ENCODE data around the gene ZNF613. TPM values are rescaled to one million over a fixed set of nuclear protein-coding genes. Genes with fewer than 3 reads are reported as not detected.
"Not testable (repeated sequence)": the region's sequence is repeated elsewhere in the genome, so short reads cannot be mapped to it uniquely, and the experiment has no call there.

The ZNF613 gene
- total RNA-seq, 1 donor from 2014 or later, result 6.8 TPM

- peak; percentile 58 for FAIRE-seq
These were observed 36.0 kb upstream of the ZNF613 start for GRCh38 chr19:51891193-51891747.

GRCh38 chr19:51901860-51902259 is 25.4 kb upstream of the ZNF613 start:
- Histone ChIP-seq H3K4me3 (ENCODE audit: low read depth, low read length) (no peak overlapping the region), H3K36me3 (ENCODE audit: control insufficient read depth, insufficient read depth, low read length) (peaks cover 9% of the 10 kb centered on the region), H3K27me3 (ENCODE audit: control insufficient read depth, insufficient read depth, low read length) (no peaks in the 10 kb centered on the region)
- no peak for TF ChIP-seq CTCF (IDR thresholded peaks at IDR 0.05; ENCODE audit: insufficient read depth, low read length, severe bottlenecking)
- DNase-seq (ENCODE audit: low read depth) (no peak), FAIRE-seq (no peak)

More at GRCh38 chr19:51891193-51891747, 36.0 kb upstream of the ZNF613 start:
- Histone ChIP-seq H3K4me3 (ENCODE audit: low read depth, low read length) (no peak overlapping the region), H3K36me3 (ENCODE audit: control insufficient read depth, insufficient read depth, low read length) (peaks cover 32% of the 10 kb centered on the region), H3K27me3 (ENCODE audit: control insufficient read depth, insufficient read depth, low read length) (no peaks in the 10 kb centered on the region)
- TF ChIP-seq CTCF (IDR thresholded peaks at IDR 0.05; ENCODE audit: insufficient read depth, low read length, severe bottlenecking), result no peak
- DNase-seq (ENCODE audit: low read depth), result no peak

- FAIRE-seq, result no peak
- Histone ChIP-seq H3K36me3 (ENCODE audit: control insufficient read depth, insufficient read depth, low read length) (peaks cover 8% of the 10 kb centered on the region), H3K27me3 (ENCODE audit: control insufficient read depth, insufficient read depth, low read length) (no peaks in the 10 kb centered on the region), H3K4me3 (ENCODE audit: low read depth, low read length) (no peak overlapping the region)
- DNase-seq (ENCODE audit: low read depth), result no peak
- TF ChIP-seq CTCF (IDR thresholded peaks at IDR 0.05; ENCODE audit: insufficient read depth, low read length, severe bottlenecking), result no peak
These were observed 24.1 kb upstream of the ZNF613 start for GRCh38 chr19:51903192-51903591.

GRCh38 chr19:51904331-51905165 is 22.7 kb upstream of the ZNF613 start, which contains the start of gene ZNF649:
Gene ZNF649, minus strand, starts transcription at chr19:51905017. Its CDS starts 4,910 bp downstream, at chr19:51900107.
- Histone ChIP-seq H3K36me3 (ENCODE audit: control insufficient read depth, insufficient read depth, low read length) (peaks cover under 1% of the 10 kb centered on the region), H3K4me3 (ENCODE audit: low read depth, low read length) (peak within 1 kb of the TSS; percentile 56), H3K27me3 (ENCODE audit: control insufficient read depth, insufficient read depth, low read length) (no peaks in the 10 kb centered on the region)
- DNase-seq (ENCODE audit: low read depth) (peak; percentile 74), FAIRE-seq (no peak)
- TF ChIP-seq CTCF (IDR thresholded peaks at IDR 0.05; ENCODE audit: insufficient read depth, low read length, severe bottlenecking), result peak; percentile 3

GRCh38 chr19:51905206-51905605 is 22.1 kb upstream of the ZNF613 start:
- no peak for FAIRE-seq
- no peak for TF ChIP-seq CTCF (IDR thresholded peaks at IDR 0.05; ENCODE audit: insufficient read depth, low read length, severe bottlenecking)
- H3K4me3 ChIP-seq (ENCODE audit: low read depth, low read length), result no peak overlapping the region
- no peaks in the 10 kb centered on the region for H3K27me3 ChIP-seq (ENCODE audit: control insufficient read depth, insufficient read depth, low read length)
- H3K36me3 ChIP-seq (ENCODE audit: control insufficient read depth, insufficient read depth, low read length), result no peaks in the 10 kb centered on the region
- no peak for DNase-seq (ENCODE audit: low read depth)

GRCh38 chr19:51905639-51906038 is 21.6 kb upstream of the ZNF613 start:
- not testable (repeated sequence) for FAIRE-seq

GRCh38 chr19:51906108-51906507 is 21.2 kb upstream of the ZNF613 start:
- not testable (repeated sequence) for DNase-seq (ENCODE audit: low read depth); H3K36me3 ChIP-seq (ENCODE audit: control insufficient read depth, insufficient read depth, low read length); FAIRE-seq; H3K27me3 ChIP-seq (ENCODE audit: control insufficient read depth, insufficient read depth, low read length); H3K4me3 ChIP-seq (ENCODE audit: low read depth, low read length)

More at GRCh38 chr19:51905639-51906038, 21.6 kb upstream of the ZNF613 start:
- not testable (repeated sequence) for H3K36me3 ChIP-seq (ENCODE audit: control insufficient read depth, insufficient read depth, low read length); DNase-seq (ENCODE audit: low read depth); H3K4me3 ChIP-seq (ENCODE audit: low read depth, low read length); H3K27me3 ChIP-seq (ENCODE audit: control insufficient read depth, insufficient read depth, low read length)

- not testable (repeated sequence) for H3K4me3 ChIP-seq (ENCODE audit: low read depth, low read length); H3K27me3 ChIP-seq (ENCODE audit: control insufficient read depth, insufficient read depth, low read length); DNase-seq (ENCODE audit: low read depth); FAIRE-seq; H3K36me3 ChIP-seq (ENCODE audit: control insufficient read depth, insufficient read depth, low read length)
These were observed 19.3 kb upstream of the ZNF613 start for GRCh38 chr19:51907981-51908380.
